DOHH2 (cell line): Measurements from ENCODE around the gene ITPR2.
A peak's percentile ranks its signal among the peaks of the same experiment; 100 is the strongest.

Experiments used
- H3F3A ChIP-seq: fragments of 200-600 bp; sonication (generic), shearing (Covaris generic); 2 replicates; pipeline ENCODE4 v1.6.0; 2016; ENCODE audit warnings: antibody characterized with exemption, mild to moderate bottlenecking; ENCODE audit not compliant: control insufficient read depth, insufficient read depth
- H3K27ac ChIP-seq: fragments of 200-600 bp; sonication (generic); 2 replicates; pipeline ENCODE4 v1.5.1; 2014; ENCODE audit warnings: low read depth, mild to moderate bottlenecking, low read length, moderate library complexity
- H3K27me3 ChIP-seq: fragments of 200-600 bp; sonication (generic); 2 replicates; pipeline ENCODE4 v1.6.1; 2014; ENCODE audit warnings: mild to moderate bottlenecking, low read length, mixed read lengths; ENCODE audit not compliant: control insufficient read depth
- H3K36me3 ChIP-seq: fragments of 200-600 bp; sonication (generic); 2 replicates; pipeline ENCODE4 v1.6.1; 2014; ENCODE audit warnings: mild to moderate bottlenecking, low read length, moderate library complexity, mixed read lengths; ENCODE audit not compliant: control insufficient read depth
- H3K4me1 ChIP-seq: fragments of 200-600 bp; sonication (generic); 2 replicates; pipeline ENCODE4 v1.6.1; 2014; ENCODE audit warnings: mild to moderate bottlenecking, low read length, mixed read lengths; ENCODE audit not compliant: control insufficient read depth
- H3K4me2 ChIP-seq: fragments of 200-600 bp; sonication (generic); 2 replicates; pipeline ENCODE4 v1.6.0; 2014; ENCODE audit warnings: mild to moderate bottlenecking, low read length, moderate library complexity
- H3K4me3 ChIP-seq: fragments of 200-600 bp; sonication (generic); 2 replicates; pipeline ENCODE4 v1.5.1; 2014; ENCODE audit warnings: mild to moderate bottlenecking, low read length, mixed read lengths
- H3K79me2 ChIP-seq: fragments of 200-600 bp; sonication (generic); 2 replicates; pipeline ENCODE4 v1.6.1; 2014; ENCODE audit warnings: mild to moderate bottlenecking, low read length, mixed read lengths; ENCODE audit not compliant: control insufficient read depth
- H3K9me2 ChIP-seq: fragments of 200-600 bp; sonication (generic); replicated peaks from 2 replicates; pipeline ENCODE4 v1.6.1; 2014; ENCODE audit warnings: mild to moderate bottlenecking, low read length, mixed read lengths; ENCODE audit not compliant: control insufficient read depth
- H3K9me3 ChIP-seq: fragments of 200-600 bp; sonication (generic); 2 replicates; pipeline ENCODE4 v1.6.1; 2014; ENCODE audit warnings: antibody characterized with exemption, low read length, mixed read lengths; ENCODE audit not compliant: control insufficient read depth, insufficient read depth
- H4K20me1 ChIP-seq: fragments of 200-600 bp; sonication (generic); 2 replicates; pipeline ENCODE4 v1.6.0; 2014; ENCODE audit warnings: low read depth, mild to moderate bottlenecking, antibody characterized with exemption, low read length, moderate library complexity; ENCODE audit not compliant: control insufficient read depth, insufficient read depth
- CTCF ChIP-seq: fragments of 200-600 bp; sonication (generic); IDR thresholded peaks from one replicate; pipeline ENCODE4 v1.5.1; 2014; ENCODE audit warnings: antibody characterized with exemption, mild to moderate bottlenecking, low read depth, low read length; ENCODE audit not compliant: poor library complexity, severe bottlenecking
- EZH2phosphoT487 ChIP-seq: fragments of 200-600 bp; sonication (generic); IDR thresholded peaks from 2 replicates; pipeline ENCODE4 v1.6.1; 2017; ENCODE audit warnings: borderline replicate concordance, mild to moderate bottlenecking, antibody characterized with exemption, low read length, moderate library complexity, mixed read lengths

The ITPR2 gene

GRCh38 chr12:26711072-26711471 lies 121.9 kb downstream of the ITPR2 start:
- Histone ChIP-seq H3K27ac (no peak overlapping the region), H3K4me3 (no peak overlapping the region), H3K4me1 (peaks cover 50% of the 10 kb centered on the region), H4K20me1 (no peaks in the 10 kb centered on the region), H3K9me2 (no peaks in the 10 kb centered on the region), H3K36me3 (peaks cover 40% of the 10 kb centered on the region), H3F3A (peaks cover 21% of the 10 kb centered on the region), H3K27me3 (no peaks in the 10 kb centered on the region), H3K9me3 (no peaks in the 10 kb centered on the region), H3K4me2 (no peak overlapping the region), H3K79me2 (peaks cover 19% of the 10 kb centered on the region)
- TF ChIP-seq EZH2phosphoT487 (no peak), CTCF (no peak)

DNA sequence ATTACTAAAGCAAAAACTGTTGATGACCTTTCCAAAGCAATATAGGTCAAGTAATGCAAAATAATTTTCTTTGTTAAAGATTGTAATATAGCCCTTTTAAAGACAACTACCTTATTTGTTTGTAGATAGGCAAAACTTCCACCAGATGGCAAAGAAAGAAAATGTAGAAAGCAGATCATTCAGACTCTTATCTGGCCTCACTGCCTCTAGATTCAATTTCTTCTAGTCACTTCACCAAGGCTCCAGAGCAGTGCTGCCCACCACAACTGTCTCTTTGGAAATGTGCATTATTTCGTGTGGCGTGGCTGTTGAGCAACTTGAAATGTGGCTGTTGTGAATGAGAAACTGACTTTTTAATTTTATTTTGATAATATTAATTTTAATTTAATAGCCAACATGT lies 127.1 kb downstream of the ITPR2 start:
- Histone ChIP-seq H3K27ac (0 out of 2 replicates have a peak overlapping the region, but pooled peaks have one; percentile 28), H3K4me3 (no peak overlapping the region), H3K4me1 (peaks cover 32% of the 10 kb centered on the region), H3F3A (peaks cover 20% of the 10 kb centered on the region), H3K9me3 (no peaks in the 10 kb centered on the region), H3K36me3 (peaks cover 14% of the 10 kb centered on the region), H4K20me1 (no peaks in the 10 kb centered on the region), H3K79me2 (peaks cover 8% of the 10 kb centered on the region), H3K4me2 (no peak overlapping the region), H3K9me2 (no peaks in the 10 kb centered on the region), H3K27me3 (no peaks in the 10 kb centered on the region)
- TF ChIP-seq CTCF: no peak

DNA sequence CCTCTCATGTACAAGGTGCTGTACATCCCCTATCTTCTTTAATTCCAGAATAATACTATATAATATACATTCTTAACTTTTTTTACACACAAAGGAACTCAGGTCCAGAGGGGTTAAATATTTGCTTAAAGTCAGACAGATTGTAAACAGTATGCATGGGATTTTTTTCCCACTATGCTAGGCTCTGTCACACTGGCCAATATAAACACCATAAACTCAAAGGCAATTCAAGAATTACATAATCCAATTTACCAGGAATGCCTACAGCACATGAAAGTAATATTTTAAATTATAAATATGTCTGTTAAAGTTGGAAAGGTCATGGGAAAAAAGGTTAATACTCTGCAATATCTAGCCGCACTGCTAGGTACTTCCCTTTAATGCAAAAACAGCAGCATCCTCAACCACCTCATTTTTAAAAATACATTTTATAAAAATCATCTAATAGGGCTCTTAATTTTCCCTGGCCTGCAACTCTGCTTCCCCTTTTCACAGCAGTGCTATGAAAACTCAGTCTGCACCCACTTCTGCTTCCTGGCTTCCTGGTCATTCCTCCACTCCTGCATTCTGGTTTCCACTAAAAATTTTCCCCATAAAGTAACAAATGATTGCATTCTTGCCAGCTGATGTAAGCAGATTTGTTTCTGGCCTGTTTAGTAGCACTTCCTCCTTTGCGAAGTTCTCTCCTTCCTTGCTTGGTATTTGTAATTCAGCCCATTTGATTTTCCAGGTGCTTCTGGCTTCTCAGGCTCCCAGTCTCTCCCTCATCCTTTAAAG lies 128.1 kb downstream of the ITPR2 start:
- Histone ChIP-seq H3K4me2 (peak overlapping the region; percentile 30), H3K27ac (peak overlapping the region; percentile 28), H3K79me2 (peaks cover 8% of the 10 kb centered on the region), H3K36me3 (peaks cover 10% of the 10 kb centered on the region), H3K9me3 (no peaks in the 10 kb centered on the region), H3K4me3 (no peak overlapping the region), H3K27me3 (no peaks in the 10 kb centered on the region), H3K4me1 (peaks cover 32% of the 10 kb centered on the region), H3K9me2 (no peaks in the 10 kb centered on the region), H3F3A (peaks cover 20% of the 10 kb centered on the region), H4K20me1 (no peaks in the 10 kb centered on the region)
- TF ChIP-seq CTCF: no peak
- no peak for TF ChIP-seq EZH2phosphoT487
